Esophagus muscularis mucosa (tissue), 4 donors: ENCODE measurements around the gene RAPGEF2. TPM values are rescaled to one million over a fixed set of nuclear protein-coding genes. Genes with fewer than 3 reads are reported as not detected.

Experiments
- DNase-seq: peaks from one replicate; pipeline ENCODE4 v3.0.0-alpha.2; 2017; ENCODE audit errors: extremely low spot score
- H3K27ac ChIP-seq, 4 donors: fragments of 200-600 bp; sonication (generic); replicated peaks in 1 of 4; 1 replicate in 3 of 4; 2 replicates in 1 of 4; pipeline ENCODE4 v1.5.1; 2016 to 2019; ENCODE audit warnings: mild to moderate bottlenecking in 1 of 4
- H3K27me3 ChIP-seq, 4 donors: fragments of 200-600 bp; sonication (generic); one replicate each; pipeline versions ENCODE4 v1.5.1 to v1.6.0; 2016 to 2019
- H3K36me3 ChIP-seq, 4 donors: fragments of 200-600 bp; sonication (generic); one replicate each; pipeline ENCODE4 v1.5.1; 2016 to 2019
- H3K4me1 ChIP-seq, 4 donors: fragments of 200-600 bp; sonication (generic); one replicate each; pipeline ENCODE4 v1.5.1; 2016 to 2019
- H3K4me3 ChIP-seq, 4 donors: fragments of 200-600 bp; sonication (generic); 1 replicate in 2 of 4; 2 replicates in 2 of 4; pipeline ENCODE4 v1.5.1; 2016 to 2019; ENCODE audit warnings: mild to moderate bottlenecking in 4 of 4, moderate library complexity in 1 of 4
- H3K9me3 ChIP-seq, 4 donors: fragments of 200-600 bp; sonication (generic); 1 replicate in 3 of 4; 2 replicates in 1 of 4; pipeline ENCODE4 v1.5.1; 2016 to 2019
- CTCF ChIP-seq, 3 experiments: fragments of 200-600 bp in 2 of 3; fragments of 450-650 bp in 1 of 3; sonication (generic) in 2 of 3; IDR thresholded peaks; one replicate each; pipeline ENCODE4 v1.5.1; 2017 to 2019; ENCODE audit warnings: antibody characterized with exemption in 3 of 3, mild to moderate bottlenecking in 2 of 3, moderate library complexity in 1 of 3
- EP300 ChIP-seq: sonication (generic); formaldehyde crosslinking; IDR thresholded peaks from one replicate; pipeline ENCODE4 v1.6.1; 2017; ENCODE audit warnings: antibody characterized with exemption
- POLR2A ChIP-seq: fragments of 450-650 bp; IDR thresholded peaks from one replicate; pipeline ENCODE4 v1.6.1; 2017; ENCODE audit warnings: antibody characterized with exemption, moderate library complexity, mild to moderate bottlenecking, low read depth
- POLR2AphosphoS5 ChIP-seq, 2 donors: sonication (generic); formaldehyde crosslinking; IDR thresholded peaks; one replicate each; pipeline ENCODE4 v1.6.1; 2017; ENCODE audit warnings: antibody characterized with exemption in 2 of 2
- WGBS: methylation state at CpG from one replicate; pipeline ENCODE4 v1.1.5; 2018; 5-methylcytosine and 5-hydroxymethylcytosine counted together
- intact Hi-C: fragments of 100-400 bp; cut with DNase I; formaldehyde crosslinking; loops from one replicate; pipeline ENCODE4 v1.15.1; 2023
- total RNA-seq, 4 donors: library from RNA; depleted of rRNA; stranded (reverse); fragments of >200 nt; gene quantifications; one replicate each; pipeline versions ENCODE4 v1.1.0 to v1.2.1, GENCODE V29; 2016

Gene RAPGEF2
- total RNA-seq, 4 donors from 2014 or later: 55.6 to 61.5 (median 58.4) TPM

GRCh38 chr4:159145318-159145991 lies 42.6 kb downstream of the RAPGEF2 start:
- no peaks in the 10 kb centered on the region for H3K36me3 ChIP-seq
- no peaks in the 10 kb centered on the region for H3K9me3 ChIP-seq
- 86% methylated on average over 4 of the region's 4 CpGs for WGBS
- DNase-seq: no peak
- TF ChIP-seq EP300 (no peak), CTCF (IDR thresholded peaks at IDR 0.05) (no peak), POLR2A (no peak), POLR2AphosphoS5 (IDR thresholded peaks at IDR 0.05) (no peak)
- H3K27ac ChIP-seq: no peak overlapping the region
- peaks cover 57 to 73% (median 67%) of the 10 kb centered on the region in 4 donors for H3K4me1 ChIP-seq
- H3K27me3 ChIP-seq: no peaks in the 10 kb centered on the region
- intact Hi-C loops: no loop called here
- no peak overlapping the region for H3K4me3 ChIP-seq

GRCh38 chr4:159145992-159146330 lies 43.1 kb downstream of the RAPGEF2 start:
- no peaks in the 10 kb centered on the region for H3K36me3 ChIP-seq
- H3K27ac ChIP-seq: no peak overlapping the region
- intact Hi-C loops: no loop called here
- H3K4me1 ChIP-seq: peaks cover 57 to 70% (median 66%) of the 10 kb centered on the region in 4 donors
- no peak overlapping the region for H3K4me3 ChIP-seq
- TF ChIP-seq EP300 (no peak), POLR2A (no peak), POLR2AphosphoS5 (IDR thresholded peaks at IDR 0.05) (no peak)
- DNase-seq: no peak
- no peaks in the 10 kb centered on the region for H3K27me3 ChIP-seq
- H3K9me3 ChIP-seq: no peaks in the 10 kb centered on the region
- WGBS: 80% methylated on average over 1 of the region's 1 CpG

- Histone ChIP-seq H3K27ac (no peak overlapping the region), H3K4me1 (peaks cover 59 to 65% (median 64%) of the 10 kb centered on the region in 4 donors), H3K36me3 (no peaks in the 10 kb centered on the region), H3K27me3 (no peaks in the 10 kb centered on the region), H3K4me3 (no peak overlapping the region), H3K9me3 (no peaks in the 10 kb centered on the region)
- TF ChIP-seq CTCF (IDR thresholded peaks at IDR 0.05): no peak
- TF ChIP-seq POLR2AphosphoS5 (IDR thresholded peaks at IDR 0.05): no peak
- no peak for TF ChIP-seq EP300
- TF ChIP-seq POLR2A: no peak
- intact Hi-C loops: no loop called here
- DNase-seq: no peak
Observed at GRCh38 chr4:159146488-159146887, 43.6 kb downstream of the RAPGEF2 start.

GRCh38 chr4:159148441-159148840 lies 45.6 kb downstream of the RAPGEF2 start:
- Histone ChIP-seq H3K27me3 (no peaks in the 10 kb centered on the region), H3K4me1 (peaks cover 50 to 61% (median 52%) of the 10 kb centered on the region in 4 donors), H3K4me3 (no peak overlapping the region), H3K9me3 (no peaks in the 10 kb centered on the region), H3K27ac (no peak overlapping the region), H3K36me3 (no peaks in the 10 kb centered on the region)
- intact Hi-C loops: no loop called here
- no peak for DNase-seq
- 92% methylated on average over 2 of the region's 2 CpGs for WGBS
- TF ChIP-seq POLR2A (no peak), EP300 (no peak), CTCF (IDR thresholded peaks at IDR 0.05) (no peak), POLR2AphosphoS5 (IDR thresholded peaks at IDR 0.05) (no peak)

- no peak for TF ChIP-seq CTCF (IDR thresholded peaks at IDR 0.05)
- no peak for TF ChIP-seq POLR2A
- no peak for TF ChIP-seq POLR2AphosphoS5 (IDR thresholded peaks at IDR 0.05)
- no peak for TF ChIP-seq EP300
- DNase-seq: no peak
- 91% methylated on average over 1 of the region's 1 CpG for WGBS
- Histone ChIP-seq H3K4me1 (peaks cover 42 to 49% (median 44%) of the 10 kb centered on the region in 4 donors), H3K27ac (no peak overlapping the region), H3K4me3 (no peak overlapping the region), H3K9me3 (no peaks in the 10 kb centered on the region), H3K36me3 (no peaks in the 10 kb centered on the region), H3K27me3 (no peaks in the 10 kb centered on the region)
- intact Hi-C loops: no loop called here
Observed at GRCh38 chr4:159149666-159150065, 46.8 kb downstream of the RAPGEF2 start.
